Measurements from ENCODE around the gene TNPO3.
A peak's percentile ranks its signal among the peaks of the same experiment; 100 is the strongest.
"Not testable (repeated sequence)": the region's sequence is repeated elsewhere in the genome, so short reads cannot be mapped to it uniquely, and the experiment has no call there.

The TNPO3 gene

DNA sequence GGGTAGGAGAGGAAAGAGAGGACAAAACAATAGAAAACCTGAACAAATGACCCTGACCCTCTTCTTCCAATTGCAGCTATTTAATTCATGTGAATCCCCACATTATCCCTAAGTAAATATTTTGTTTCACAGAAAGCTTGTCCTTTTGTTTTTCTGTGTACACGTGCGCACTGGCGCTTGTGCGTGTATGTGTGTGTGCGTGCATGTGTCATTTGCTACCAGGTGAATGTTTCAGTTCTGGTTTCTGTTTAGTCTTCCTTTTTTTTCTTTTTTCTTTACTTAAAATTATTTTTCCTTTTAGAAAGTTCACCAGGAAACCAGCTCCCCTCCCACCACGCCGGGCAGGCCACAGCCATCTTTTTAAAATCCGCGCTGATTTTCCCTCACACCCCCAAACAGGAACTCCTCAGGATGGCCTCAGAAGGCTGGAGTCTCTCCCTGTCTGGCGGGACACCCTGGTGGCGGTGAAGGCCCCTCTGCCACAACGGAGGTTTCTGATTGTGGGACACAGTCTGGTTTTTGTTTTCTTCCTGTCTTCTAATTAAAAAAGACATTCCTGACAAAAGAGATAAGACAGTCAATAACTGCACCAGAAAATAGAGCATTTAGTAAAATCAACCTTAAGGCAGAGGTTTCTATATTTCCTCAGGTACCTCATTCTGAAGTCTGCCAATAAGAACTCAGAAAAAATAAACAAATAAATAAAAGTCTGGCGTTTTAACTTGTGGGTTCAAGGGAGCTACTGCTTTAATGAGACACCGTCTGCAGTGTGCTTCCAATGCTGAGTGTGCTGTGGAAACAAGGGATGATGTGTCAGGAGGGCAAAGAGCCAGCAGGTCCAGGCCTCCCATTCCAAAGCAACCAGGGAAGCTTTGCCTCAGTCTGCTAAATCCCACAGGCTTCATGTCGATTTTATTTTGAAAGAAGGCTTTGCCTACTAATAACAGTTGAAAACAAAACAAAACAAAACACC lies 99.8 kb downstream of the TNPO3 start:
- peak; percentile 48 for DNase-seq

DNA sequence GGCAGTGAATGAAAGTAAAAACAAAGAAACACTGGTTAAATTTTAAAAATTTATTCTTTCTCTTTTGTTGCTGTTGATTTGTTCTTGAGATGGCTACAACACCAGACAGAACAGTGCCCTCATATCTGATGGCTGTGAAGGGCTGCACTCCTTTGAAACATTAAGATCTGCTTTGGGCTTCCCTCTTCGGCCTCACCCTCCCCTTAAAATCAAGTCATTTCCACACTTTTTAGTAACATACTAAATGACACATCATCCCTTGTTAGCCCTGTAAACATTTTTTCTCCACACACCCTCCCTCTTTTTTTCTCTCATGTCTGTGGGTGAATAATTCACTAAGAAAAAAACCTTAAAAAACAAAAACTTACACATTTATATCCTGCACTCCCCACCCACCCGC lies 100.8 kb downstream of the TNPO3 start:
- DNase-seq: no peak

DNA sequence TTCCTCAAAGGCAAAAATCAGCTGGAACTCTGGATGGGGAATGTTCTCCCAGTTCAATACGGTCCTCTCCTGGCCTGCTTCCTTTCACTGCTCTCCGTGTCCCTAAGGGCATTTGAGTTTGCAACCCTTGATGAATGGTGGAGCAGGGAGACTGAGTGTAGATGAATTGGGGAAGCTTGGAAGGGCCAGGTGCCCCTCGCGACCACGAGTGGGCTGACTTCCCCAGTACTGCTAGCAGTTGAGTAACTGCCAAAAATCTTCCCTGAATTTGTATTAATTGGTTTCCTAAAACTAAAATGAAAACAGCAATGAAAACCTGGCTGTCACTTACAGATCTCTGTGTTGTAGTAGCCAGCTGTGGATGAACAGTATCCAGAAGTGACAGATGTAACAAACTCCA lies 103.6 kb downstream of the TNPO3 start:
- DNase-seq: no peak

DNA sequence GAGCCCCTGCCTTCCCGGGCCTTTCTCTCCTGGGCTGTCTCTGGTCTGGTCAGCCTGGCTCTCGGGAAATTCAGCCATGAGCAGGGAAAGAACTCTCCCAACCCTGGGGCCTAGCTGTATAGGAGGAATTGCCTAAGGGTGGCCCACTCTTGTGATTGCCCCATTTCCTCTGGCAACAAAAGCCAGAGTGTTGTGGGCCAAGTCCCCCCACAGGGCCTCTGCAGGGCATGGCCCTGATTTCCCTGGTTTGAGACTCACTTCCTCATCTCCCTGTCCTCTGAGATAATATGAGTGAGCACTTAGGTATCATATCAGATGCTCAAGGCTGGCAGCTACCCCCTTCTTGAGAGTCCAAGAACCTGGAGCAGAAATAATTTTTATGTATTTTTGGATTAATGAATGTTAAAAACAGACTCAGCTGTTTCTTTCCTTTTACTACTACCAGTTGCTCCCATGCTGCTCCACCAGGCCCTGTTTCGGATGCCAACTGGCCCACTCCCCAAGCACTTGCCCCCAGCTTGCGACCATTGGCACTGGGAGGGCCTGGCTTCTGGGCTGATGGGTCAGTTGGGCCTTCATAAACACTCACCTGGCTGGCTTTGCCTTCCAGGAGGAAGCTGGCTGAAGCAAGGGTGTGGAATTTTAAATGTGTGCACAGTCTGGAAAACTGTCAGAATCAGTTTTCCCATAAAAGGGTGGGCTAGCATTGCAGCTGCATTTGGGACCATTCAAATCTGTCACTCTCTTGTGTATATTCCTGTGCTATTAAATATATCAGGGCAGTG lies 105.7 kb downstream of the TNPO3 start:
- no peak for DNase-seq

DNA sequence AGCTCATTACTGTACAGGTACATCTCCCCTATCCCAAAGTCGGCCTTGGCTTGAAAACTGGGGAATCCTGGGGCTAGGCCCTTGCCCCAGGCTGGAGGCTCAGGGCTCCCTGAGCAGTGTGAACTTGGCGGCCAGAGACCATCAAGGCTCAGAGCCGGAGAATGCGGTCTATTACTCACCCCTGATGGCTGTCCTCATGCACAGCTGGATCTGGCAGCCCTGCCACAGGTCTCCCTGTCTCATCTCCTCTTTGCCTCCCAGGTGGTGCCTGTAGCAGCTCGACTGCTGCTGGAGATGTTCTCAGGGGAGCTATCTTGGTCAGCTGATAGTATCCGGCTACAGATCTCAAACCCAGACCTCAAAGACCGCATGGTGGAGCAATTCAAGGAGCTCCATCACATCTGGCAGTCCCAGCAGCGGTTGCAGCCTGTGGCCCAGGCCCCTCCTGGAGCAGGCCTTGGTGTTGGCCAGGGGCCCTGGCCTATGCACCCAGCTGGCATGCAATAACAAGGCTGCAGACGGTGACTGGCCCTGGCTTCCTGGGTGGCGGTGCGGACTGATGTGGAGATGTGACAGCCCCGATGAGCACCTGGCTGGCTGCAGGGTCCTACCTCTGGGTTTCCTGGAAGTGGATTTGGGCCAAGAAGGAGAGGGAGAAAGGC lies 106.5 kb downstream of the TNPO3 start:
- no peak for DNase-seq

DNA sequence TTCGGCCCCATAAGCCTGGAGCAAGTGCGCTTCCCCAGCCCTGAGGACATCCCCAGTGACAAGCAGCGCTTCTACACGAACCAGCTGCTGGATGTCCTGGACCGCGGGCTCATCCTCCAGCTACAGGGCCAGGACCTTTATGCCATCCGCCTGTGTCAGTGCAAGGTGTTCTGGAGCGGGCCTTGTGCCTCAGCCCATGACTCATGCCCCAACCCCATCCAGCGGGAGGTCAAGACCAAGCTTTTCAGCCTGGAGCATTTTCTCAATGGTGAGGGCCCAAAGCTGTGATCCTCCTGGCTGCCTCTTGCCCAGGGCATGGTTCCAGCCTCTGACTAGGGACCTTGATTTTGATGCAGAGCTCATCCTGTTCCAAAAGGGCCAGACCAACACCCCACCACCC lies 107.1 kb downstream of the TNPO3 start:
- DNase-seq: peak; percentile 33

DNA sequence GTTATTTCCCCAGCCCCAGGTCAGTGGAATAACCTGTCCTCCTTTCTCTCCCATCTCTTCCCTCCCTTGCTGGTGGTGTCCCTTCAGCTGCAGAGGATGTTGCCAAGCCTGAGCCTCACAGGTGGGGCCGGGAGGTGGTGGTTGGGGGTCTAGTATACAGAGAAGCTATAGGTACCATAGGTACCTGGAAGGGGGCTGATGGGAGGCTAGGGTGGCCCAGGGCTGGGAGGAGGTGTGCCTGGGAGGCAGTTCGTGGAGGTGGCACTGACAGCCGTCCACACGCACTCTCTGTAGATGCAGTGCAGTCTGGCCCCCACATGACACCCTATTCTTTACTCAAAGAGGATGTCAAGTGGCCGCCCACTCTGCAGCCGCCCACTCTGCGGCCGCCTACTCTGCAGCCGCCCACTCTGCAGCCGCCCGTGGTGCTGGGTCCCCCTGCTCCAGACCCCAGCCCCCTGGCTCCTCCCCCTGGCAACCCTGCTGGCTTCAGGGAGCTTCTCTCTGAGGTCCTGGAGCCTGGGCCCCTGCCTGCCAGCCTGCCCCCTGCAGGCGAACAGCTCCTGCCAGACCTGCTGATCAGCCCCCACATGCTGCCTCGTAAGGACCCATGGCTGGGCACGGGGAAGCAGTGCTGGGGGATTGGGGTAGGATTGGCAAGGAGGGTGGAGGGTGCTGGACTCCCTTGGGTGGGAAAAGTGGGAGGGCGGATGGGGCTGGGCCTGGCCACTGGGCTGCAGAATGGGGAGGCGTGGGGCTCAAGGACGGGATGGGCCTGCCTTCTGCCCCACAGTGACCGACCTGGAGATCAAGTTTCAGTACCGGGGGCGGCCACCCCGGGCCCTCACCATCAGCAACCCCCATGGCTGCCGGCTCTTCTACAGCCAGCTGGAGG lies 107.7 kb downstream of the TNPO3 start:
- no peak for DNase-seq

DNA sequence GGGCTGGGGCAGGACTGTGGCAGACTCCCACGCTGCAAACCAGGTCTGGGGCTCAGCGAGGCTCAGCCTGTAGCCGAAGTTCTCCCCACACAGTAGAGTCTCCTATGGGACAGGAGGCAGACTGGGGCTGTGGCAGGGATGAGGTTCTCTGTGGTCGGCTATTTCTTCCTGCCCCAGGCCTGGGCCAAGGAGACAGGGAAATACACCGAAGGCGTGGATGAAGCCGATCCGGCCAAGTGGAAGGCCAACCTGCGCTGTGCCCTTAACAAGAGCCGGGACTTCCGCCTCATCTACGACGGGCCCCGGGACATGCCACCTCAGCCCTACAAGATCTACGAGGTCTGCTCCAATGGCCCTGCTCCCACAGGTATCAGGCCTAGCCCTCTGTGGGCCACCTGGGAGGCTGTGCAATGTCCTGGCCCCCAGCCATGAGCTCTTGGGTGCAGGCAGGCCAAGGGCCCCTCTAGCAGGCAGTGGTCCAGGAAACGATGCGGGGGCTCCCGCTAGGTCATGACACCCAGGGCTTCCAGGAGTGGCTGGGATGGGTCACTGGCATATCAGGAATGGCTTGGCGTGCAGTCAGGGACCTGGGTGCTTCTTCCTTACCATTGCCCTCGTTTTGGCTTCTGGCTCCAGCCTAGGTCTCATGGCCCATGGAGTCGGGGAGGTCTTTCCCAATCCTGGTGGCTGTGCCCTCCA lies 109.1 kb downstream of the TNPO3 start:
- DNase-seq: no peak

DNA sequence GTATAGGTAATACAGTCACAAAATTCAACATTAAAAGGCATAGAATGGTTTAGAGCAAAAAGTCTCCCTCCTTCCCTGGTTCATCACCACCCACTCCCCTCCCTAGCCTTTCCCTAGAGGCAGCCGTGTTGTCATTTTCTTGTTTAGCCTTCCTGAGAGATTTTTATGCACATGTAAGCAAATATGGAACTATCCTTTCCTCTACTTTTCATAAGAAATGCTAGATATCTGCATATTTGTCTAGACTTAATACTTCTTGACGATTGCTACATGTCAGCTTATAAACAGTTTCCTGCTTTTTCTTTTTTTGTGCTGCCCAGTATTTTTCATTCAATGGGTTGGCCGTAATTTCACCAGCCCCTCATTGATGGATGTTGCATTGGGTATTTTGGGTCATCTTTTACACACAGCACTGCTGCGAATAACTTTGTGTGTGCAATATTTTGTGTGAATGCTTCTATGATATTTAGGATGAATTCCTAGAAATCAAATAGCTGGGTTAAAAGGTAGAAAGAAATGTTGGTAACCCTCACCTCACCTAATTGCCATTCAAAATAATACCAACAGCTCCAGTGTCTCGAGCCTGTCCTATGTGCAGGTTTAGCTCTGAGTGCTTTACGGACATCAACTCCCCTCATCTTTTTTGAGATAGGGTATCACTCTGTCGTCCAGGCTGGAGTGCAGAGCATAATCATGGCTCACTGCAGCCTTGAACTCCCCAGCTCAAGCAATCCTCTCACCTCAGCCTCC lies 110.2 kb downstream of the TNPO3 start:
- DNase-seq: no peak

DNA sequence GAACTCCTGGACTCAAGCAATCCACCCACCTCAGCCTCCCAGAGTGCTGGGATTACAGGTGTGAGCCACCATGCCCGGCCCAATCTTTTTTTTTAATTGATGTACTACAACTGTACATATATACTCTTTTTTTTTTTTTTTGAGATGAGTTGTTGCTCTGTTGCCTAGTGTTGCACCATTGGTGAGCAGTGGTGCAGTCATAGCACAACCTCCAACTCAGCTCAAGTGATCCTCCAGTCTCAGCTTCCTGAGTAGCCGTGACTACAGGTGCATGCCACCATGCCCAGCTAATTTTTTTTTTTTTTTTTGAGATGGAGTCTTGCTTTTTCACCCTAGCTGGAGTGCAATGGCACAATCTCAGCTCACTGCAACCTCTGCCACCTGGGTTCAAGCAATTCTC lies 111.7 kb downstream of the TNPO3 start:
- not testable (repeated sequence) for DNase-seq

DNA sequence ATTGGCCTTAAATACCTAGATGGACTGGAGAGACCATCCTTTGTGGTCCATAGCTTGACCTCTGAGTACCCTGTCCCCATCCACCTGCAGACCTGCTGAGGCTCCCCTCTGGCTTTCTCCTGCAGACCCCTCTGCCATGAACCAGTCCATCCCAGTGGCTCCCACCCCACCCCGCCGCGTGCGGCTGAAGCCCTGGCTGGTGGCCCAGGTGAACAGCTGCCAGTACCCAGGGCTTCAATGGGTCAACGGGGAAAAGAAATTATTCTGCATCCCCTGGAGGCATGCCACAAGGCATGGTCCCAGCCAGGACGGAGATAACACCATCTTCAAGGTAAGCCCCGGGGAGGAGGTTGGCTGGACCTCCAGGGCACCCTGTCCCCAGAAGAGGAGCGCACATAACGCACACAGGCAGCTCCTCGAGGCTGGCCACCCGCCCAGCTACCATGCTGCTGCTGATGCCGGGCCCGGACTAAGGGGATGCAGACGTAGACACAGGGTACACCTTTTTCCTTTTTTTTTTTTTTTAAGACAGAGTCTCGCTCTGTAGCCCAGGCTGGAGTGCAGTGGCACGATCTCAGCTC lies 112.9 kb downstream of the TNPO3 start:
- DNase-seq: no peak

DNA sequence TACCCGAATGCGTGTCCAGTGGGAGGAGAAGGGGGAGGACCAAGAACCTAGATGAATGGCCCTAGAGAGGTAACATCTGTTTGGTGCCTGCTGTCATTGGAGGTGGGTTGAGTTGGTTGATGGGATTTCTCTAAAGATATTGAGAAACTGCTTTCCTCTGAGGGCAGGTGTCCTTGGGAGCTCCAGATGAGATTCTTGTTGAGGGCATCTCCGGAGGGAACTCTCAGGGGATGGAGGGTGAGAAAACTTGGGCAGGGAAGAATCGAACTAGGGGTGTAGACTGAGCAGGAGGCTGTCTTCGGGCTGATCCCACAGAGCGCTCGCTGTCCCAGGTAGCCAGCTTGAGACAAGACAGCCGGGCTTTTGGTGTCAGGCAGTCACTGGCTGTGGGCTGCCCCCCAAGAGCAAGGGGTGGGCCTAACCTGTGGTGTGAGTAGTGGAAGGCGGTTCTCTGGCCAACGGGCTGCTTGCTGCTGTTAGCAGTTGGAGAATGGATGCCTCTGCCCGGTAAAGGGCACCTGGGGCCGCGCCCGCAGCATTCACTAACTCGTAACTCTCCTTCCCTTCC lies 113.5 kb downstream of the TNPO3 start:
- DNase-seq: no peak

DNA sequence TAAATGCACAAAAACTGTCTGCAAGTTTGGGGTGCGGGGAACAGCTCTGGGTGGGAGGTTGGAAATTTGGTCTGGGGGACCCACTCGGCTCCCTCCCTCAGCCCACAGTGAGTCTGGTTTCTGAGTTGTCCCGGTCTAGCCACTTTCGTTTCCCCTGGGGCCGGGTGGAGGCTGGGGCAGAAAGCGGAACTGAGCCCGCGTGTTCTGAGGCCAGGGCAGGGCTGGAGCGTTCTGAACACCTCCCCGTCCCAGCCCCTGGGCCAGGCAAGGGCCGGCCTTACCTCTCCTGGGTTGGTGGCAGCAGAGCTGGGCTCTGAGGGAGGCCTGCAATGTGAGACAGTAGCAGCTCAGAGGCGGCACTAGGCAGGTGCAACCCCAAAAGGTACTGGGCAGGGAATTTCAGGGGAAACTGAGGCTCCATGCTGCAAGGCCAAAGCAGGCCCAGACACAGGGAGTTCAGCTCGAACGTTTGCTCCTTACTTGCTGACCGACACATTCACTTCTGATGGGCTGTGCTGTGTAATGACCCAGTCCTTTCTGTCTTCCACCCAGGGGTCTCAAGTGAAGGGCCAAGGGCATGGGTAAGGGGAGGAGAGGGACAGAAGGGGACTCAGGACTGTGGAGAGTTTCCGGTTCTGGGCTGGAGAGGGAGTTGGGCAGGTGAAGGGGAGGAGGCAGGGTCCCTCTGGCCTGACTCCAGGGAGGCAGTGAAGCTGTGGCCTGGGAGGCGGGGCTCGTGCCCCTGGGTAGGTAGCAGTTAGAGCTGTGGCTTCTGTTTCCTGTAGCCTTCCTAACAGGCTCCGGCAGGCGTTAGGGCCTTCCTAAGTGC lies 114.2 kb downstream of the TNPO3 start:
- no peak for DNase-seq

DNA sequence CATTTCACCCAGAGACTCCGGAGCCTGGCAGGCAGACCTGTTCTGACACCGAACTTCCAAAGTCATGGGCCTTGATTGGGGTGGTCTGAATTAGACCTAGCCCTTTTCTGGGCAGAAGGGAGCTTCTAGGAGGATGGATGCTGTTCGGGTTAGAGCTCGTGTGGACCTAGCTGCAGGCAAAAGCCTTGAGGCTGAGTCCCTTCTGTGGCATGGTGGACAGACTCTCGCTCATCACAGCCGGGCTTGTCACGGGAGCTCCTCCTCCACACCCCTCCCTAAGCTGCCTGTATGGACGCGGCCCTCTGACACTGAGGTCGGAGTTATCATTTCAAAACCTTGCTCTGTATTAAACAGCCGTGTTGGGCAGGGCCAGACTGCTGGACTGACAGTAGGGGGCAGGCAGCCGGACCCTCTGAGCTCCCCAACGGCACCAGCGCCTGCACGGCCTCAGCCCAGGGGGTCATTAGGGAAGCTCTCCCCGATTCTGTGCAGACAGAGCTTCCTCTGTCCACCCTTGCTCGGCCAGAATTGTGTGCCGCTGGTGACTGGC lies 115.0 kb downstream of the TNPO3 start:
- no peak for DNase-seq

DNA sequence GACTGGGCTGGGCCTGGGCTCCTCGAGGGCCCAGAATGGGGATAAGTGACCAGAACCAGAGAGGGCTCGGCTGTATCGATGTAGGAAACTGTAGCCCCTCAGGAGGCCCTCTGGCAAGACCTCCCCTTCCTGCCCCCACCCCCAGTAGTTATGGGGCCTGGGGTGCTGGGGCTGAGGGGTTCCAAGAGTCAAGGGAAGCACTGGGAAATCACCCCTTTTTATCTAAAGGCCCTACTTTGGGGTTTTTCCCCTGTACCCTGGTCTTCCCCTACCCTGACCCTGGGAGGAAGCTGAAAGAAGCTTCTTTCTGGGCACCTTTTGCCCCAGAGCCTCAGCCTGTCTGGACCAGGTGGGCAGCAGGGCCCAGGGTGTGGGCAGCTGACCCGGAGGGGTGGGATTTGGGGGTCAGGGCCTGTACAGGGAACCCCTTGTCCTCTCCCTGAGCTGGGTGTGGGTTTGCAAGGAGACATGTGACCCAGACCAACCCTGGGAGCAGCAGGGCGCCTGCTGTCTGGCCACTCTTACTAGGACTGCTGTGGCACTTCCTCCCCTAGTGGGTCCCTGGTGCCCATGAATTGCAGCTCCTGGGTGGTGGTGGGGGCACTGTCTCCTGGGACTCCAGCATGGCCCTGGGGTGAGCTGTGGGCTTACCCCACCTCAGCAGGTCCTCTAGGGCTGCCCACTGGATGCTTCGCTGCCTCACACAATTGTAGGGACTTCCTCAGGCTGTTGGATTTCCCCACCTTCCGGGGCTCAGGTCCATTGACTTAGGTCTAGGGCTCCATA lies 115.6 kb downstream of the TNPO3 start:
- DNase-seq: no peak

DNA sequence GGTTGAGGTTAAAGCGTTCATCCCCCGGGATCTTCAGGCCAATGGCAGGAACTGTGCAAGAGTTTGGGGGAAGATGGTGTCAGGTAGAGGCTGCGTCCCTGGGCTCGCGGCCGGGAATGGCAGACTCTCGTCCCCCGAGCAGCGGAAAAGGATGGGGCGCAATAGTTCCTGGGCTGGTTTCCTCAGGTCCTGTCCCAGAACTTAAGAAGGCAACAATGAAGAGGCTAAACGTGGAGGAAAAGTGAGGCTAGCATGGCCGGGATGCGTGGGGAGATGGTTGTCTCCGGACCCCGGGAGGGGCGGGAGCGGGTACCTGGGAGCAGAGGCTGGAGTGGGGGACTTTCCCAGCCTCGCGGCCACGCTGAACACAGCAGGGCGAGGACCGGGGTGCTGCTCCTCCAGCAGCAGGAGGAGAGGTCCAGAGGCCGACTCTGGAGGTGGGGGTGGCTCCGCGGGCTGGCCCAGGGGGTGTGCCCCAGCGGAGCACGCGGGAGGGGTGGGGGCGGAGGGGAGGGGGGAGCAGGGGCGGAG lies 116.3 kb downstream of the TNPO3 start:
- no peak for DNase-seq

DNA sequence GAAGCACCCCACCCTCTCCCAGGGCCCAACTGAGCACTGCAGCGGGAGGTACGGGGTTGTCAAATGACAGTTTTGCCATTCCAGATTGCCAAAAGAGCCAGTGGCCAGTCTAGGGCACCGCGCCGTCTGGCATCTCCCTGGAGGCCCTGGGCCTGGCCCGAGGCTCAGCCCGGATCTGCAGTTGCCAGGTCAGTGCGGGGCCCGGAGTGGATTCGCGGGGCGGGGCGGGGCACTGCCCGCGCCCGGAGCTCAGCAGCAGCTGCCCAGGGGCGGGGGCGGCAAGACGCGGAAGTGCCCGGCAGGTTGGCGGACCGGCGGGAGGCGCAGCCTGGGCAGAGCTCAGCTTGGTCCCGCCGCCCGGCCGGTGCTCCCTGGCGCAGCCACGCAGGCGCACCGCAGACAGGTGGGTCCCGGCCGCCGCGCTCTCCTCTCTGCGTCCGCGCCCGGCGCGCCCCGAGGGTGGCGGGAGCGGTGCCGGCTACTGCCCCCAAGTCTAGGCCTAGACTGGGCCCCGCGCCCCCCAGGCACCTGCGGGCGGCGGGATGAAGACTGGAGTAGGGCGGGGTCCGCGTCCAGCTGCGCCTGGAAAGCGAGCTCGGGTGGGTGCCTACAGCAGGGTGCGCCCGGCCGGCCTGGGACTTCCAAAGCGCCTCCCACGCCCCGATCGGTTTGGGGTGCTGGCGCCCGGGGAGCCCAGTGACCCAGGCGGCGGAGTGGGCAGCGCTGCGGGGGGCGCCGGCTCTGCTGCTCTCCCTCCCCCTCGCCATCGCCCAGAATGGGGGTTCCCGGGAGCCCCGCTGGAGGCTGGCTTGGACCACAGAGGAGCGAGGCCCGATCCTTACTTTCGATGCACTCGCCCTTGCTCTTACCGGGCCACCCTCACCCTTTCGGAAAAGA lies 117.0 kb downstream of the TNPO3 start, which contains the start of gene IRF5:
IRF5 (plus strand) TSS at position 281 of the 897 bp plus-strand sequence. CDS start 4,155 bp downstream, outside the sequence.
- DNase-seq: peak; percentile 18

Data from EL (cell line).